Measurements from ENCODE around the gene ARRDC1. TPM values are rescaled to one million over a fixed set of nuclear protein-coding genes. Genes with fewer than 3 reads are reported as not detected.

Gene ARRDC1
- total RNA-seq, 2 donors from 2014 or later, result 78.1 to 93.6 TPM

- no peak overlapping the region for H3K27ac ChIP-seq
- WGBS, 2 donors, result 77 to 86% methylated on average over 20 to 23 of the region's 23 CpGs
- no peaks in the 10 kb centered on the region for H3K36me3 ChIP-seq (replicated peaks in 1 of 2; ENCODE audit: insufficient read depth in 1 of 2, low read depth in 2 of 2)
- H3K9me3 ChIP-seq, result no peaks in the 10 kb centered on the region
- H3K4me3 ChIP-seq, result no peak overlapping the region
- no peak for TF ChIP-seq POLR2A (IDR thresholded peaks at IDR 0.05)
- peaks cover 18% of the 10 kb centered on the region for H3K4me1 ChIP-seq
- H3K27me3 ChIP-seq, result no peaks in the 10 kb centered on the region
- intact Hi-C loops (cut with DNase I), result no loop called here
- DNase-seq, result no peak
- no peak for ATAC-seq
These were observed 27.0 kb downstream of the ARRDC1 start for GRCh38 chr9:137632230-137633161.

GRCh38 chr9:137634016-137634415, 28.5 kb downstream of the ARRDC1 start:
- peaks cover 18% of the 10 kb centered on the region for H3K4me1 ChIP-seq
- H3K4me3 ChIP-seq, result no peak overlapping the region
- no peaks in the 10 kb centered on the region for H3K9me3 ChIP-seq
- no peaks in the 10 kb centered on the region for H3K27me3 ChIP-seq
- H3K36me3 ChIP-seq (replicated peaks in 1 of 2; ENCODE audit: insufficient read depth in 1 of 2, low read depth in 2 of 2), result no peaks in the 10 kb centered on the region
- intact Hi-C loops (cut with DNase I), result no loop called here
- WGBS, 2 donors, result 84 to 90% methylated on average over 5 of the region's 5 CpGs
- ATAC-seq (no peak), DNase-seq (no peak)
- TF ChIP-seq POLR2A (IDR thresholded peaks at IDR 0.05), result no peak
- no peak for TF ChIP-seq CTCF (IDR thresholded peaks at IDR 0.05)
- no peak overlapping the region for H3K27ac ChIP-seq

GRCh38 chr9:137638680-137639079, 33.2 kb downstream of the ARRDC1 start:
- intact Hi-C loops (cut with DNase I), result no loop called here
- 86 to 94% methylated on average over 6 of the region's 6 CpGs for WGBS, 2 donors
- TF ChIP-seq CTCF (IDR thresholded peaks at IDR 0.05) (no peak), POLR2A (IDR thresholded peaks at IDR 0.05) (no peak)
- Histone ChIP-seq H3K36me3 (replicated peaks in 1 of 2; ENCODE audit: insufficient read depth in 1 of 2, low read depth in 2 of 2) (no peaks in the 10 kb centered on the region), H3K4me3 (no peak overlapping the region), H3K9me3 (no peaks in the 10 kb centered on the region), H3K27ac (no peak overlapping the region), H3K27me3 (no peaks in the 10 kb centered on the region), H3K4me1 (no peaks in the 10 kb centered on the region)
- ATAC-seq (no peak), DNase-seq (no peak)

- H3K27me3 ChIP-seq, result no peaks in the 10 kb centered on the region
- DNase-seq (no peak), ATAC-seq (no peak)
- no peaks in the 10 kb centered on the region for H3K4me1 ChIP-seq
- WGBS, 2 donors, result 73 to 78% methylated on average over 11 to 12 of the region's 12 CpGs
- intact Hi-C loops (cut with DNase I), result no loop called here
- H3K9me3 ChIP-seq, result no peaks in the 10 kb centered on the region
- no peaks in the 10 kb centered on the region for H3K36me3 ChIP-seq (replicated peaks in 1 of 2; ENCODE audit: insufficient read depth in 1 of 2, low read depth in 2 of 2)
- H3K27ac ChIP-seq, result no peak overlapping the region
- no peak for TF ChIP-seq CTCF (IDR thresholded peaks at IDR 0.05)
- no peak for TF ChIP-seq POLR2A (IDR thresholded peaks at IDR 0.05)
- H3K4me3 ChIP-seq, result no peak overlapping the region
These were observed 34.0 kb downstream of the ARRDC1 start for GRCh38 chr9:137639303-137640051.

- no peaks in the 10 kb centered on the region for H3K4me1 ChIP-seq
- H3K4me3 ChIP-seq, result no peak overlapping the region
- 90% methylated on average over 5 of the region's 5 CpGs for WGBS, 2 donors
- no peak overlapping the region for H3K27ac ChIP-seq
- DNase-seq (no peak), ATAC-seq (no peak)
- no peaks in the 10 kb centered on the region for H3K36me3 ChIP-seq (replicated peaks in 1 of 2; ENCODE audit: insufficient read depth in 1 of 2, low read depth in 2 of 2)
- H3K9me3 ChIP-seq, result no peaks in the 10 kb centered on the region
- H3K27me3 ChIP-seq, result no peaks in the 10 kb centered on the region
- intact Hi-C loops (cut with DNase I), result no loop called here
- TF ChIP-seq CTCF (IDR thresholded peaks at IDR 0.05), result no peak
- no peak for TF ChIP-seq POLR2A (IDR thresholded peaks at IDR 0.05)
These were observed 35.4 kb downstream of the ARRDC1 start for GRCh38 chr9:137640862-137641261.
